HG03159 (cell line): ENCODE results near the gene SLAMF8.
A peak's percentile ranks its signal among the peaks of the same experiment; 100 is the strongest.

Source experiments
- ATAC-seq: cut with Tn5 transposase; IDR thresholded peaks from one replicate; pipeline ENCODE4 v1.9.1; 2021; ENCODE audit warnings: mild to moderate bottlenecking, moderate library complexity; ENCODE audit not compliant: unreplicated experiment

SLAMF8 gene

DNA sequence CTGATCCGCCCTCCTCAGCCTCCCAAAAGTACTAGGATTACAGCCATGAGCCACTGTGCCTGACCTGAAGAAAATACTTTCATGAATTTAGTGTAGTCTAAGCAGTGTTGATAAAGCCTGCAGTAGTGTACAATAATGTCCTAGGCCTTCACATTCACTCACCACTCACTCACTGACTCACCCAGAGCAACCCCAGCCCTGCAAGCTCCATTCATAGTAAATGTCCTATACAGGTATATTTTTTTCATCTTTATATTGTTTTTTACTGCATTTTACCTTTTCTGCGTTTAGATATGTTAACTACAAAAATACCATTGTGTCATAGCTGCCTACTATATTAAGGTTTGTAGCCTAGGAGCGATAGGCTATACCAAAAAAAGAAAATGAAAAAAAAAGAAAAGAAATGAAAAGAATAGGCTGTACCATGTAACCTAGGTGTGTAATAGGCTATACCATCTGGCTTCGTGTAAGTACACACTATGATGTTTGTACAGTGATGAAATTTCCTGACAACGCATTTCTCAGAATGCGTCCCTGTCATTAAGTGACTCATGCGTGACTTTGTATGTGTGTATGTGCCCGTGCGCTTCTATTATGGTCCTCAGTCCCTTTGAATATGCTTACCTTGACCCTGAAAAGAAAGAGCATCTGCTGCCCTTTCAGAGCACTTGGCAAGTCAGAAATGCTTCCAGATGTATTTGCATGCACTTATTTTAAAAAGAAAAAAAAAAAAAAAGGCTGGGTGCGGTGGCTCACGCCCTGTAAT lies 9.2 kb upstream of the SLAMF8 start:
- ATAC-seq: no peak

DNA sequence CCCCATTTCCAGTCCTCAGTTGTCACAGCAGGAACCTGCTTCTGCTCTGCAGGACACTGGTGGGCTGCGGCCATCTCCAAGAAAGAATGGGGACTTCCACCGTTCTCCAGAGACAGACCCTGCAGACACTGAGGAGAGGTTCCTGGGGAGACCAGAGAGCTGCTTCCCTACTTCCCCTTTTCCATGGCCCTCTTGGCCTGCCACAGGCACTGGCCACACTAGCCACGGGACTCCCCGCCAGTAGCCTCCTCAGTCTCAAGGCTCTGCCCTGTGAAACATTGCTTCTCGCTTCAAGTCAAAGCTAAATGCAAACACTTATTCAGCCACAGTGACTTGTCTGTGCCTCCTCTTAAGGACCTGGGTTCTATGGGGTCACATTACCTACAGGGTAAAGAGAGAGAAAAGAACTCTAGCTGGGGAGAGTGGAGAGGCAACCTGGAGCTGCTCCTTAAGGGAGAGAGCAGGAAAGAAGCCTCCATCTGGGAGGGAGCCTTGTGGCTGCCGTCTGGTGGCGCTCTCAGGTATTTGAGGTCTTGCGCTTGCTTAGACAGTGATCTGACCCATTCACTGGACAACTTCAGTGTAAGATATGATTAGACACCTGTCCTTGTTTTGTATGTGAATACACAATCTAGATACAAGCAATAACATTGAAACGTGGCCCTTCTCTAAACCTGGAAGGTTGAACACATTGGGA lies 5.4 kb upstream of the SLAMF8 start:
- ATAC-seq: peak; percentile 61

DNA sequence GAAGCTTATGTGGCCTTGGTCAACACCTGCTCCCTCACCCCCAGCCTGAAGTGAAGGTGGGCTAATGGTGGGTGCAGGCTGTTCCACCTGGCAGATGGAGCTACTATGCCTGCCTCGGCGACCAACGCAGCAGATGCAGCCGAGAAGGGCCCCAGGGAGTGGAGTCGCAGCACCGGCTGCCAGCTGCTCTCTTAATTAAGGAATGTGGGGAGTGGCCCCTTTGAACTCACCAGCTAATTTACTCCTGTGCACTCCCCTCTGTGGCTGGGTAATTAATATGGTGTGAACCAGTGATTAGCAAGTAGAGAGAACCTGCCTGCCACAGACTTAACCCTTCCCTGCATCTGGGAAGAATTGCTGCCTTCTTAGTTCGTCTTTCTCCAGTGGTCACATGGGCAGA lies 3.3 kb upstream of the SLAMF8 start:
- no peak for ATAC-seq

DNA sequence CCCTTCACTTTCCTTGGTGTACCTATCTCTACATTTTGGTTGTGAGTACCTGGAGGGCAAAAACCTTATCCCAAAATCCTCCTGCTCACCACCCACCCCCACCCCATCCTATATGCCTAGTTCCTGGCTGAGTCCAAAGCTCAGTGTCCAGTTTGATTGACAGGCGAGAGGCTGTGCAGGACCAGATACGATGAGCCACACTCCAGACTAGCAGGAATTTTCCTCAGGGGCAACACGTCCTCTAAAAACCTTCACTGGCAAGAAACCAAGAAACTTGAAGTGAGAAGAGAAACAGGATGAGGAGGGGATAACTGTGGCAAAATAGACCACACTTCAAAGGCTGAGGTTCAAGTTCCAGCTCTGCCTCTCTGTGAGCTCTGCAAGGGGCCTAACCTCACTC lies 1.1 kb upstream of the SLAMF8 start:
- ATAC-seq: no peak

DNA sequence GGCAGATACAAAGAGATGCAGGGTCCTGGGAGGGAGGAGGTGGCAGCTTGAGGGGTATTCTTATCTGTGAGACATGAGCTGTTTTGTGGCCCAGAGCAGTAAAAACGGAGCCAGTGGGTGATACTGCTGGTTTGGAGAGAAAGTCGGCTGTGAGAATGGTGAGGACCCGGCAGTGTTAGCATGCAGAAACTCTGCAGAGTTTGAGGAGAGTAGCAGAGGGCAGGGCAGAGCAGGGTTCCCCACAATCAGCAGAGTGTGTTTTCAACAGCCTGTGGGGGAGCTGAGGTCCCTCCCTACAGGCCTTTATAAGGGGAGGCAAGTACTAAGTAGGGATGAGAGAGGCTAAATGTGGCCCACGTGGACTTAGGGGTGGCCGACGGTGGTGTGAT lies 423 bp downstream of the SLAMF8 start:
- ATAC-seq: no peak

DNA sequence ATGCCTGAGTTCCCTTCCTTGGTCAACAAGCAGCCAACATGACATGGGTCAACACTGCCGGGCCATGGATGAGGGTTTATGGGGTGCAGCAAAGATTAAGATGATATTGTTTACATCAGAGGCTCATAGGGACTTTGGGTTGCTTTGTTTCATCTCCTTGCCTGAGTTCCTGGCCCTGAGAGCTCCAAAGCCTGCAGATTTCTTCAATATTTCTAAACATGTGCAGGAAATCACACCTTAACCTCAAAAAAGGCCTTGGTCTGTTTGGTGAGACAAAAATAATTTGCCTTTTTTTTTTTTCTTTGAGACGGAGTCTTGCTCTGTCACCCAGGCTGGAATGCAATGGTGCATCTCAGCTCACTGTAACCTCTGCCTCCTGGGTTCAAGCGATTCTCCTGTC lies 876 bp downstream of the SLAMF8 start:
- no peak for ATAC-seq

DNA sequence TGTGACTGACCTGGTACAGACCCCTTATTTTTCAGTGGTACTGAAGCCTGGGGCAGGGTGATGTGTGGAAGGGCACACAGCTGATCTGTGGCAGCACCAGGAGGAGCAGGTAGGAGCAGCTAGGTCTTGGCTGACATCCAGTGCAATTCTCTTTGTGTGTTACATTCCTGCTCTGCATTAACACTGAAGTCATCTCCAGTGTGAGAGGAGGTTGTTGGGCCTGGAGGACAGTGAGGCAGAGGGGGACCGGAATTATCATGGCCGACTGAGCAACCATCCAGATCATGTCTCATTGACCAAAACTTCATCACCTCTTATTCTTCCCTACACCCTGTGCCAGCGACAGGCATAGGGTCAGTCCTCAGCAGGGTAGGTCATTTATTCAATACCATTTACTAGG lies 1.5 kb downstream of the SLAMF8 start:
- ATAC-seq: no peak

DNA sequence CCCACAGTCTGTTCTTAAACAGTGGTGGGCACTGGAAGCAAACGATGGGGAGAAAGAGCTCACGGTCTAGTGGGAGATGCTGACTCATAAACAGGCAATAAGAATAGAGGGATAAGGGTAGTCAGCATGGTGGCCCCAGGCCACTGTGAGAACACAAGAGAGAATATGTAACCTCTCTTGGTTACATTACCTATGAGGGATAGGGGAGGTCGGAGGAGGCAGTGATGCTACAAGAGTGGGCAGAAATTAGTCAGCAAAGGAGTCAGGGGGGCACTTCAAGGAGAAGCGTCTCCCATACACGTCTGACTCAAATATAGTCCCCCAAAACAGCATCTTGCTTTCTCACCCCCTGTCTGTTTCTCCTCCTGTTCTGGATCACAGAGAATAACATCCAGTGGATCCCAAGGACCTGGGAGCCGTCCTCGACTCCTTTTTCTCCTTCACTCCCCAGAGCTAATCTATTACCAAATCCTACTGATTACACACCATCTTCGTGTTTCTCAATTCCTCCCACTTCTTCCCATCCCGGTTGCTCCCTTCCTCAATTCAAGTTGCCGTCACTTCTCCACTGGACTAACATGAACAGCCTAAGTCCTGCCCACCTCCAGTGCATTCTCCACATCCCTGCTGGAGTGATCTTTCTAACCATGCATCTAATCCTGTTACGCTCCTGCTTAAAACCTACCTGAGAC lies 2.1 kb downstream of the SLAMF8 start:
- ATAC-seq: no peak

DNA sequence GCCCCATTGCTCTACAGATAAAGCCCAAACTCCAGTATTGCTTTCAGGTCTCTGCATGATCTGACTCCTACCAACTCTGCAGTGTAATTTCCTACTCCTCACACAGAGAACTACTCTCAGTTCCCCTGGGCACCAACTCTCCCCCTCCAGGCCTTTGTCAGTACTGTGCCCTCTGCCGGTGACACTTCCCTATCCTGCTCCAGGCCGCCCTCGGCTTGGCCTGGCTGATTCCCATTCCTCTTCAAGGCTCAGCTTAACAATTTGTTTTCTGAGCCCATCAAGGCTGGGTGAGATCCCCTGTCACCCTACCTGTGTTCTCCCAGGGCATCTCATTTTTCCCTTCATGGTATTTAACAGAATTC lies 2.6 kb downstream of the SLAMF8 start:
- peak; percentile 84 for ATAC-seq

DNA sequence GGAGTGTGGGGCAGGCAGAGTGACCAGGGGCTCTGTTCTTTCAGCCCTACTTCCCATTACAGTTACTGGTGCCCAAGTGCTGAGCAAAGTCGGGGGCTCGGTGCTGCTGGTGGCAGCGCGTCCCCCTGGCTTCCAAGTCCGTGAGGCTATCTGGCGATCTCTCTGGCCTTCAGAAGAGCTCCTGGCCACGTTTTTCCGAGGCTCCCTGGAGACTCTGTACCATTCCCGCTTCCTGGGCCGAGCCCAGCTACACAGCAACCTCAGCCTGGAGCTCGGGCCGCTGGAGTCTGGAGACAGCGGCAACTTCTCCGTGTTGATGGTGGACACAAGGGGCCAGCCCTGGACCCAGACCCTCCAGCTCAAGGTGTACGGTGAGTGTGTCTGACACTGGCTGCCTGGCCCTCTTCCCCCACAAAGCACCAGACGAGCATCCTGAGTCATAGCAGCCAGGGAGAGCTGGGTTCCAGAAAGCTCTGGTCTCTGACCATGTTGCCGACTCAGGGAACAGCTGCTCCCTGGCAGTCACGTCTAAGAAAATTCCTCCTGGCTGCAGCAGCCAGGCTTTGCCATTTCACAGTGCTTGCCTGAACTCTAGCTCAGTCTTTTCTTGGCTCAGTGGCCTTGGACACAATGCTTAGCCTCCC lies 3.3 kb downstream of the SLAMF8 start:
- ATAC-seq: no peak

DNA sequence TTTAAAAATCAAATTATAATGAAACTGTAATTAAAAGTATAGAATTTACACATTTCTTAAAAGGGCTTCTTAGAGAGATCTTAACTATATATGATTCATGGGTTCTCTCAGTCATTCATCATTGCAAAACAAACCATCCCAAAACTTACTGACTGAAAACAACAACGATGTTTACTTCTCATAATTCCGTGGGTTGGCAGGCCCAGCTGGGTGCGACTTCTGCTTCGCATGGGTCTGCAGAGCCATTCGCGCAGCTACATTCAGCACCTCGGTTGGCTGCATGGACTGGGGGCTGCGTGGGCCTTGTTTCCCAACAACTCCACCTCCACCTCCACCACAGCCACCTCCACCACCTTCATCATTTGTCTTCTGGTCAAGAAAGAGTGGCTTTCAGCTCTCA lies 4.0 kb downstream of the SLAMF8 start:
- no peak for ATAC-seq

DNA sequence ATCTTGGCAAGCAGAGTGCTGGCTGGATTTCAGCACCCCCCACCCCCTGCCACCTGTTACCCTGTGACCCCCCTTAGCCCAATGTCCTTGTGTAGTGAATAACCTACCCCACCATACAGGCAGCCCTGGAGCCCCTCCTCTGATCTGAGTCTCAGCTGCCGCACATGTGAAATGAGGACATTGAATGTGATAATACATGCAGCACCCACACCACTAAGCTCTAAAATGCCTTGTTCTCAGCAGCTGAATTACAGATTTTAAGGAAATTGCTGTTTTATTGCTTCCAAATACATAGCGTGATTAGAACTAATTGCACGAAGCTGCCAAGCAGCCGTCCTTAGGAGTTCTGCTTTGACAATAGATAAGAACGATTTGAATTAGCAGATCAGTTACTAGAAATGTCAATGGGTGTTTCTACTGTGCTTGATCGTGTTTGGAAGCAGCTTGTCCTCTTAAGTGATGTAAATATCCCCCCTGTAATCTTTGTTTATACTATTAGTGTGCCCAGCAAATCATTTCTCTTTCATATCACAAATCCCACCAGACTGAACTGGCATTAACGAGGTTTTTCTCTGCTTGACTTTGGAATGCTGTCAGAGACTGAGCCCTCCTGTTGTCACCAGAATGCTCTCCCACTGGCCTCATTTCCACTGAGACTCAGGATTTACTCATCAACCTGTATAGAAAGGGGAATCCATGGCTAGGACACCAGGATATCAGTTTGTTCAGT lies 4.9 kb downstream of the SLAMF8 start:
- ATAC-seq: no peak

DNA sequence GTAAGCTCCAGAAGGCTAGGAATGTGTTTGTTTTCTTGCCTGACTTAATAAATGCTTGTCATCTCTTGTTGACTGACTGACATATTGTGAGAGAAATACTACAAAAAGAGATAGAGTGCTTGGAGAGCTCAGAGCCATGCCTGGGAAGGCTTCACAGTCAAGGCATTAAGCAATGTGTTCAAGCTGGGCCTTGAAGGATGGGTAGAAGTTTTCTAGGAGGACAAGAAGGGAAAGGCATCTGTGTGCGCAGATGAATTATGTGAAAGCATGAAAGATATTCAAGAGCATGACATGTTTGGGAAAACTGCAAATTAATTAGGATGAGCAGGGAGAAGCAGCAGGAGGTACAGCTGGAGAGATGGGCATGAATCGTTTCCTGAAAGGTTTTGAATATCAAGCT lies 5.6 kb downstream of the SLAMF8 start:
- ATAC-seq: no peak

DNA sequence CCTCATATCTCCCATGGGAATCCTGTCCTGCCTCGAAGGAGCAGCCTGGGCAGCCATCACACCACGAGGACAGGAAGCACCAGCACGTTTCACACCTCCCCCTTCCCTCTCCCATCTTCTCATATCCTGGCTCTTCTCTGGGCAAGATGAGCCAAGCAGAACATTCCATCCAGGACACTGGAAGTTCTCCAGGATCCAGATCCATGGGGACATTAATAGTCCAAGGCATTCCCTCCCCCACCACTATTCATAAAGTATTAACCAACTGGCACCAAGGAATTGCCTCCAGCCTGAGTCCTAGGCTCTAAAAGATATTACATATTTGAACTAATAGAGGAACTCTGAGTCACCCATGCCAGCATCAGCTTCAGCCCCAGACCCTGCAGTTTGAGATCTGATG lies 8.7 kb downstream of the SLAMF8 start:
- no peak for ATAC-seq

DNA sequence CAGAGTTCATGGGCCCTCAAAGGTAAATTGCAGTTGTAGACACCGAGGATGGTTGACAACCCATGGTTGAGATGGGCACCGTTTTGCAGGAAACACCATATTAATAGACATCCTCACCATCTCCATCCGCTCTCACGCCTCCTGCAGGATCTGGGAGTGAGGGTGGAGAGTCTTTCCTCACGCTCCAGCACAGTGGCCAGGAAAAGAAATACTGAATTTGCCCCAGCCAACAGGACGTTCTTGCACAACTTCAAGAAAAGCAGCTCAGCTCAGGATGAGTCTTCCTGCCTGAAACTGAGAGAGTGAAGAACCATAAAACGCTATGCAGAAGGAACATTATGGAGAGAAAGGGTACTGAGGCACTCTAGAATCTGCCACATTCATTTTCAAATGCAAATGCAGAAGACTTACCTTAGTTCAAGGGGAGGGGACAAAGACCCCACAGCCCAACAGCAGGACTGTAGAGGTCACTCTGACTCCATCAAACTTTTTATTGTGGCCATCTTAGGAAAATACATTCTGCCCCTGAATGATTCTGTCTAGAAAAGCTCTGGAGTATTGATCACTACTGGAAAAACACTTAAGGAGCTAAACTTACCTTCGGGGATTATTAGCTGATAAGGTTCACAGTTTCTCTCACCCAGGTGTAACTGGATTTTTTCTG lies 9.3 kb downstream of the SLAMF8 start:
- no peak for ATAC-seq

DNA sequence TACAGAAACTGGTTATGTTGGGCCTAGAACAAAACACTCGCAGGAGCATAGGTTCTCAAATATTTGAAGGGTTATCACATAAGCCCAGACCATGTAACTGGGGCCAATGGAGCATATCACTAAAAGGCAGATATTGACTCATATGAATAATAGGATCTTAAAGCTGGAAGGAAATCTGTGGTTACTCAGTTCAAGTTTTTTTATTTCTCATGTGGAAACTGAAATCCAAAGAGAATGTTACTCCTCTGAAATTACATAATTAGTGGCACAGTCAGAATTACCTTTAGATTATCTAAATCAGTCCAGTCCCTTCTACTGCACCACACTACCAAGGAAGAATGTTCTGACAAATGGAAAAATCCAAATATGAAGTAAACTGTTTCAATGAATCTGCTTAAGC lies 12.0 kb downstream of the SLAMF8 start:
- peak; percentile 70 for ATAC-seq

DNA sequence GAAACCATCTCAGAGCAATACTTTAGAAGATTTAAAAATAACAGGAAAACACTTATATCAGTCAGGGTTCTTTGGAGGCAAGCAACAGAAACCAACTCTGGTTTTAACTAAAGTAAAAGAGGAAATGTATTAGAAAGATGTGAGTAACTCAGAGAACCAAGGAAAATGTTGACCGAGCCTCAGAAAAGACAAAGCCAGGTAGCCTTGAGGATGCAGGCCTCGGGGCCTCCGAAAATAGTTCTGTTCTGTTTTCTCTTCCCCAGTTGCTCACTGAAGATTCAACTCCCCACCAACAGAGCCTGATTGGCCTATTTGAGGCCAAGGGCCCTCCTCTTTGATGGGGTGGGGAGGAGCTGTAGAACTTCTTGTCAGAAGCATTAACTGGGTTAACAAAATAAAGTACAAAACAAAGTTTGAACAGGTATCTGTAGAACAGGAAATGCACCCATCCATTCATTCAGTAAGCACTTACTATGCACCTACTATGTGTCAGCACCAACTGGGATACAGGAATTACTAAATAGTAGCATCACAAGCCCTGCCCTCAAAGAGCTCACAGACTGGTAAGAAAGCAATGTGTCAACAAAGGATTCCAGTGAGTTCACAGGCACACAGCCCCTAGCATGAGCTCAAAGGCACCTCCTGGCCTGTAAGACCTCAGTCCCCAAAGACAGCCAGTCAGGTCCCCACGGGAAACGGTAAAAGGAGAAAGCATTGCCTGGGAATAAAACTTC lies 12.6 kb downstream of the SLAMF8 start:
- ATAC-seq: peak; percentile 85

DNA sequence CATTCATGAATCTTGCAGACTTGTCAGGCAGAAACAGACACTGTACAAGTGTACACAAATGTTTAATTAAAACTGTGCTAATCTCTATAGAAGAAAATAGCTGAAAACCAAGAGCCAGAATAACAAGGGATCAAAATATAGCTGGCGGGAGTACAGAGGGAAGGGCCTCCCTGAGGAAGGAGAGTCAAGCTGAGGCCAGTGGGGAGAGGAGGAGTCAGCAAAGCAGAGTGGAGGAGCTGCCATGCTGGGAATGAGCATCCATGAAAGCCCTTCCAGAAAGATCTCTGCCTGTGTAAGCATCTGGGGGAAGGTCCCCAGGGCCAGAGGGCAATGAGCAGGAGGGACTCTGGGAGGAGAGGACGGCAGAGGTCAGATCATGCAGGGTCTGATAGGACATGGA lies 15.1 kb downstream of the SLAMF8 start:
- no peak for ATAC-seq

DNA sequence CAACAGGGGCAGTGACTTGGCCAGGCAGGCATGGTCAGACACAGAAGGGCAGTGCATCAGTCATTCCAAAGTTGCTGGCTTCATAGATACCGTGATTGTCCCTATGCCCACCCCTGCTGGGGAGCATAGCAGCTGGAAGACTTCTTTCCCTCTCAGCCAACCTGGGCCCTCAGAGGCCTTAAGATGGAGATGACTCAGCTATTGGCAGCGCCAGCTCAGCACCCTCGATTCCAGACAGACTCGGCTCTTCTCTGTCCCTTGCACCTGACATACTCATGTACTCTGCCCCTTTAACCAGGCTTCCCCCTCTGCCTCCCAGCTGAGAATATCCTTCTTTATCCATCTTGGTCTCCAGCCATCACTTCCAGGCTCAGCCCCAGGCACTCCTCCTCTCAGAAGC lies 16.8 kb downstream of the SLAMF8 start:
- no peak for ATAC-seq
